UCSD-AML1 (cell line): ENCODE results near the gene VPS16.
"Not testable (repeated sequence)": the region's sequence is repeated elsewhere in the genome, so short reads cannot be mapped to it uniquely, and the experiment has no call there.

Experiments
- DNase-seq: peaks from one replicate; lab custom pipeline; 2025; ENCODE audit not compliant: unreplicated experiment; lab: John Stamatoyannopoulos, UW

The VPS16 gene

GRCh38 chr20:2894221-2894620 is 53.7 kb downstream of the VPS16 start:
- DNase-seq: no peak

DNA sequence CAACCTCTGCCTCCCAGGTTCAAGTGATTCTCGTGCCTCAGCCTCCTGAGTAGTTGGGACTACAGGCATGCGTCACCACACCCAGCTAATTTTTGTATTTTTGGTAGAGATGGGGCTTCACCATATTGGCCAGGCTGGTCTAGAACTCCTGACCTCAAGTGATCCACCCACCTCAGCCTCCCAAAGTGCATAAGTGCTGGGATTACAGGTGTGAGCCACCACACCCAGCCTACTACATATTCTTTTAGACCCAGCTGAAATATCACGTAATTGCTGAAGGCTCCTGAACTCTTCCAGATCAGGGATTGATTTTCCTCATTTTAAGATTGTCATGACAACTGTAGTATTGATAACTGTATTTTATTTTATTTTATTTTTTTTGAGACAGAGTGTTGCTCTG is 54.6 kb downstream of the VPS16 start:
- not testable (repeated sequence) for DNase-seq

DNA sequence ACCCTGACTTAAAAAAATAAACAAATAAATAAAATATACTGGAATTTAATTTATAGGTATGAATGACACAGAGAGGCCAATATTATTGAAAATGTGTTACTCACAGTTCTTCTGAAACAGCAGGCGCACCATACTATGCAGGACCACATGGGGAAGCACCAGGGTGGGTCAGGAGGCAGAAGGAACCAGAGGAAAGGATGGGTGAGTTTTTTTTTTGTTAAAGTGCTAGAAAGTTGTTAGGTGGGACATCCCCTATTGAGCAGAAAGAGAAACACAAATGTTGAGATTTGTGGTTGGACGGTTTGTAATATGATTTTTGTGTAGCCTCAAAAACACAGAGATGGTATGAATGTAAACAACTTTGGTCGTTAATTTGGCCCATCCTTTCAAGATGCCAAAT is 58.7 kb downstream of the VPS16 start:
- no peak for DNase-seq

- DNase-seq: no peak
Measured at GRCh38 chr20:2900845-2901592, 60.5 kb downstream of the VPS16 start.

DNA sequence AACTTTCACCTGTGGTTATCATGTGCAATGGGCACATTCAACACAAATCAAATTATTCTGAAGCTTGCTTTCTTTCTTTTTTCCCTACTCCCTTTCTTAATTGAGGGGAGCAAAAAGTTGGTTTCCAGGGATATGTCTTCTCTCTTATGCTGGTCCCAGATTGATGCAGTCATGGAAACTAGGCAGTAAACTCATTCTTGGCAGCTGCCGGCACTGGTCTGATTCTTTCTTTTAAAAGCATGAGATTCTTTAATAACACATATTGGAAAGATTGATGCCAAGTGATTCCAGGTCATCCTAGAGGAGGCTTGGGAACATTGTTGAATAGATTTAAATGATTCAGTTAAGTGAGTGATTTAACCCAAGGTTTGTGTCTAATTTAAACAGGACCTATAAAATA is 61.7 kb downstream of the VPS16 start:
- DNase-seq: no peak

- DNase-seq: no peak
Measured at GRCh38 chr20:2902818-2903217, 62.3 kb downstream of the VPS16 start.

- DNase-seq: no peak
Measured at GRCh38 chr20:2903686-2904085, 63.1 kb downstream of the VPS16 start.

DNA sequence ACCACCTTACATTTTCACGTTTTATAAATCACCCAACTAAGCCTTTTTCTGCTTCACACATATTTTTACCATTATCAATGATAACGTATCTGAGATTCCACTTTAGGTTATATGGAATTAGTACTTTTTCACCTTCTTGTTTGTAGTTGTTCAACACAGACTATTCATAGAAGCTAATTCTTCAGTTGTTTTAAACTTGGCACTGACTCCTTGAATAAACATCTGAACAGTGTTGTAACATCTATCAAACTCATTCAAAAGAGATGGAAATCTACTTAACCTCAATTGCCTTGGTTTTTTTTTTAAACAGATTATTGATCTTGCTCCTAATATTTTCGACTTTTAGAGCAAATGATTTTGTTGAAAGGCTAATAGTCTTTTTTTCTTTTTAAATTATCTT is 67.0 kb downstream of the VPS16 start:
- DNase-seq: no peak

DNA sequence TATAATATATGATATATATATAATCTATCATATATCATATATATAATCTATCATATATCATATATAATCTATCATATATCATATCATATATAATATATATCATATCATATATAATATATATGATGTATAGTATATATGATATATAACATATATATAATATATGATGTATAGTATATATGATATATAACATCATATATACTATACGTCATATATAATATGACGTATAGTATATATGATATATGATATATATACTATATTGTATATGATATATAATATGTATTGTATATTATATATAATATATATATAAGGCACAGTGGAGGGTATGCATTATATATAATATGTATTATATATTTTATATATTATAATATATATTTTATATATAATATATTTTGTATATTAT is 69.4 kb downstream of the VPS16 start:
- no peak for DNase-seq

DNA sequence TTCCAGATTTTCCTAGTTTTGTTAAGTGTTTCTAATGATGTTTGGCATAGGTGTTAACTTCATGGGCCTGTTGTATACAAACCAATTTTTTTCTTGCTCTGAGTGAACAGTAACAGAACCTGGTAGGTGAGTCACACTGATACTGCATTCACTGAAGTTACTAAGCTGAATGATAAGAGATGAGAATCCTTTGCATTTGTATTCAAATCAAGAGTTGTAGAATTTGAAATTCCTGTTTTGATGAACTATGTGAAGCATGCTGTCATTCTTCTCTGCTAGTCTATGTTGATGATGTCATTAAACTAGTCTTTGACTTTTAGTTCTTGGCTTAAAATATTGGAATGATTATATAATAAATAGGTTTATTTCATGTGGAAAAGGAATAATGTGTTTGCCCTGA is 70.7 kb downstream of the VPS16 start:
- DNase-seq: no peak

- no peak for DNase-seq
Measured at GRCh38 chr20:2914160-2914559, 73.6 kb downstream of the VPS16 start.
